Renal pelvis (tissue), 4 donors: ENCODE data around the gene RFNG. TPM values are rescaled to one million over a fixed set of nuclear protein-coding genes. Genes with fewer than 3 reads are reported as not detected.

ENCODE experiments used
- DNase-seq: peaks from one replicate; pipeline ENCODE4 v3.0.0-alpha.2; 2013
- polyA plus RNA-seq, 3 donors: library from polyadenylated mRNA; unstranded; fragments of 120-200 nt; gene quantifications; one replicate each; pipeline ENCODE4 v1.2.1, GENCODE V29; 2013; ENCODE audit not compliant: insufficient read length in 3 of 3

Gene RFNG
- polyA plus RNA-seq, 3 donors, result 49.4 to 56.6 (median 54.8) TPM

- DNase-seq, result no peak
These were observed 41.0 kb upstream of the RFNG start for GRCh38 chr17:82092628-82092994.

DNA sequence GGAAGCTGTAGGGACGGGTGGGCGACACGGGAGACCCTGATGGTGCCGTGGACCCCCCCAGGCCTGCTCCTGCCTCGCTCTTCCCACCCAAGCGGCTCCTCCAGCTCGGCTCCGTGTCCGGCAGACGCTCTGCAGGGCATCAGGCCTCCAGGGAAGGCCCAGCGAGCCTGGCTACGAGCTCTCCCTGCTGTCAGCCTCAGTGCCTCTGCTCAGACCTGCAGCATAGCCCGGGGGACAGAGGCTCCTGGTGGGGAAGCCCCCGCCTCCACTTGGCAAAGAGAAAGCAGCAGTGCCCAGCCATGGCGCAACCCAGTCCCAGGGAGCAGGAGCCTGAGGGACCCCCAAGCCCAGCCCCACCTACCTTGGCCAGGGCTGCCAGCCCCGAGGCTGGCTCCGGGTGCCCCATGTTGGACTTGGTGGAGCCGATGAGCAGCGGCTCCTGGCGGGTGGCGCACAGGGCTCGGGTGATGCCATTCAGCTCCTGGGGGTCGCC lies 40.5 kb upstream of the RFNG start:
- no peak for DNase-seq

DNA sequence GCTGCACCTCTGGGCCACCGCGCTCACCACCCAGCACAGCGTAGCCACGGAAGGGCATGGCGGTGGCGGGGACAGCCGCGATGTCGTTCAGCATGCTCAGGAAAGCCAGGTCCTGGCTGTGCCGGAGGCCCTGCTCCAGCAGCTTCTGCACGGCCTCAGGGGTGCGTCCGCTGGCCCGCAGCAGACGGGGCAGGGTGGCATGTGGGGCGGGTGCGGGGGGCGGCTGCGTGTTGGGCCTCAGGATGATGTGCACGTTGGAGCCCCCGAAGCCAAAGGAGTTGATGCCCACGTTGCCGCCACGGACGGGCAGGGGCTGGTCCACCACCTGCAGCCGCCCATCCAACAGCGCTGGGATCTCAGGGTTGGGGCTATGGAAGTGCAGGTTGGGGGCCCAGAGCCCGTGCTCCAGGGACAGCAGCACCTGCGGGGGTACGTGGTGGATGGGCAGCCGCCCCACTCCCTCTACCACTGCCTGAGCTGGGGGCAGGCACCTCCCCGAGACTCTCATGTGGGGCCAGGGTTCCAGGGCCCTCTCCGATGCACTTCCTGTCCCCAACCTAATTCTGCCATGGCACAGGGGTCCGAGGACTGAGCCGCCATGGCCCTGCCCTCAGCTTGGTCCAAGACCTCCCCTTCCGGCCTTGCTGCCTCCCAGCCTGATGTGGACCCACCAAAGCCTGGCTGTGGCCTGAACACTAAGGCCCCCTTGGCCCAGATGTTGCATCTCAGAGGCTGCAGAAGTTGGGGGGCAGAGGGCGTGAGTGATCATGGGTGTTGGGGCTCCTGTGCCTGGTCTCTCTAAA lies 39.9 kb upstream of the RFNG start:
- no peak for DNase-seq

DNA sequence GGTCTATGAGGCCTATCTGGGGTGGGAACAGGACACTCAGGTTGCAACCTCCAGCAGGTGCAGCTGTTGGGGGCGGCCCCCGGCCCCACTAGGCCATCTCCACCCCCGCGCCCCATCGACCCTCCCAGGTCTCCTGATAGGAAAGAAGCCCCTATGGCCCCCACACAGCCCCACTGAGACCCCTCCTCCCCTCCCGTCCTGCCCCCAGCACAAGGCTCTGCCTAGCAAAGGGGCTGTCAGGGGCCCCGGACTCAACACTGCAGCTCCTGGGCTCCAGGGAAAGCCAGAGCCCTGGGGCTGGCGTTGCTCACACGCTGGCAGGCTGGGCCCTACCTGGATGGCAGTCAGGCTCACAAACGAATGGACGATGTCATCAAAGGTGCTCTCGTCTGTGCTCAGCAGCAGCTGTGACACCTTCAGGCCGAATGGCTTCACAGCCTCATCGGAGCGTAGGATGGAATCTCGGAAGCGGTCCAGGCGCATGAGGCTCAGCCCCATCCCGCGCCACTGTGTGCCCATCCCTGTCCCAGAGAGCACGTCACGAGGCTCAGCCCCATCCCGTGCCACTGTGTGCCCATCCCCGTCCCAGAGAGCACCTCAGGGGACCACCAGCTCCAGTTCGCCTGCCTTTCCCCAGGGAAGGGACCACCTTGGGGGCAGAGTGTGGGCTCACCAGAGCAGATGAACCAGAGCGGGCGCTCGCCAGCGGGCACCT lies 39.1 kb upstream of the RFNG start:
- DNase-seq, result no peak

GRCh38 chr17:82089723-82090548 lies 38.3 kb upstream of the RFNG start:
- no peak for DNase-seq

DNA sequence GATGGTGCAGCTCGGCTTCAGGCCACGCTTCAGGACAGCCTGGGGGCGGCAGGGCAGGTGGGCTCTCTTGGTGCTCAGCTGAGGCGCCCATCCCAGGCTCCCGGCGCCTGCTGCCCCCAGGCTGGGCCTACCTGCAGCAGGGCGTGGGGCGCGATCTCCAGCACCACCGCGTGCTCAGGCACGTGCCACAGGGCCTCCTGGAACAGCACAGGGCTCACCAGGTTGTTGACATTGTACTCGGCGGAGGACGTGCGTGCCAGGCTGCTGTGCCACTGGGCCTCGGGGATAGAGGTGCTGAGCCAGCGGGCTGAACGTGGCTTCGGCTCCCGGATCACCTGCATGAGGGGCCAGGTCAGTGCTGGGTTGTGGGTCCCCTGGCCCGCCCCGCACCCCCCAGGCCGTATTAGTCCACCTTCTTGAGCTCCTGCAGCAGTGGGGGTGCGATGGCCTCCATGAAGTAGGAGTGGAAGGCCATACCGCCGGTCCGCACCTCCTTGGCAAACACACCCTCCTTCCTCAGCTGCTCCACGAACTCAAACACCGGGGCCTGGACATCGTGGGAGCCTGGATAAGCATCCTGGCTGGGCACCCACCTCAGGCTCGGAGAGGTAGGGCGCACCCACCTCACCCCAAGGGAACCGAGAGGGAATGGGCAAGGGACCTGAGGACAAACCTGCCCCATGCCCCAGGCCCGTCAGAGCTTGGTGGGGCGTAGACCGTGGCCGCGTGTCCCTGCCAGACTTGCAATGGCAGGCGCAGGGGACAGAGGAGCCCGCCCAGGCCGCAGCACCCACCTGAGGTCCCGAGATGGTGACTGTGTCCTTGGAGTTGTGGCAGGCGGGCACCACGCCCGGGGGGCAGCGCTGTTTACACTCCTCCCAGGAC lies 37.5 kb upstream of the RFNG start:
- no peak for DNase-seq

- no peak for DNase-seq
These were observed 36.6 kb upstream of the RFNG start for GRCh38 chr17:82087961-82088837.

DNA sequence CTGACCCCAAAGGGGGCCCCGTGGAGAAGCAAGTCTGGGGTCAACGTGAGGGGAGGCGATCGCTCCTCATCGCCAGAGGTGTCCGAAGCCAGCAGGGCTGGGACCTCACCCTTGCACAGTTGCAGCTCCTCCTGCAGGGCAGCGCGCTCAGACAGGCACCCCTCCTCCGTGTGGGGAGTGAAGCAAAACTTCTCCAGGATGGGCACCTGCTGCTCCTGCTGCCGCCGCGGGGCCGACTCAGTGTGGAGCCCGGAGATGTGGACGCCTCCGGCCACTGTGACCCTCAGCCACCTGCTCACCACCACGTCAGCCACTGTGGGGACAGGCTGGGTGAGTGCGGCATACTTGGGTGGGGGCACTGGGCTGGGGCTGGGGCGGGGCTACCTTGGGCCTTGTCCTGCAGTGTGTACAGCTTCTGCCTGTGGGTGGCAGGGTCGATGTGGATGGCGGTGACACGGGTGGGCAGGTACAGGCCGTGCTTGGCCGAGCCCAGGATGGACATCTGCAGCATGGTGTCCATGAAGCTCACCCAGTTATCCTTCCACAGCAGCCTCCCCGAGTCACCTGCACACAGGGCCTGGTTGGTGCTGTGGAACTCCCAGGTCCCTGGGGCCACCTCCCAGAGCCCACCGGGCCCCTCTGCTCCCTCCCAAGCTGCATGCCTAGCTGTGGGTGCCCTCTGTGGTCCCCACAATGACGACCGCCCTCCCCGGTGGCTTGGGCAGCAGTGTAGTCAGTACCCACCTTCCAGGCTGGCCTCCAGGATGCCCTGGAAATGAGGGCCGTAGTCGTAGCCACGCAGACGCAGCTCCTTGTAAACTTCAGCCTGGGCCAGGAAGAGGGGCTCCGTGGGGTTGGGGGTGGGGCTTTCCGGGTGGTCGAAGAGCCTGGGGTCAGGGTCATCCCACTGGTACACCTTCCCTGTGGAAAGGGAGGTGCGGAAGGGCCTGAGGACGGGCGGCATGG lies 35.6 kb upstream of the RFNG start:
- DNase-seq, result no peak

DNA sequence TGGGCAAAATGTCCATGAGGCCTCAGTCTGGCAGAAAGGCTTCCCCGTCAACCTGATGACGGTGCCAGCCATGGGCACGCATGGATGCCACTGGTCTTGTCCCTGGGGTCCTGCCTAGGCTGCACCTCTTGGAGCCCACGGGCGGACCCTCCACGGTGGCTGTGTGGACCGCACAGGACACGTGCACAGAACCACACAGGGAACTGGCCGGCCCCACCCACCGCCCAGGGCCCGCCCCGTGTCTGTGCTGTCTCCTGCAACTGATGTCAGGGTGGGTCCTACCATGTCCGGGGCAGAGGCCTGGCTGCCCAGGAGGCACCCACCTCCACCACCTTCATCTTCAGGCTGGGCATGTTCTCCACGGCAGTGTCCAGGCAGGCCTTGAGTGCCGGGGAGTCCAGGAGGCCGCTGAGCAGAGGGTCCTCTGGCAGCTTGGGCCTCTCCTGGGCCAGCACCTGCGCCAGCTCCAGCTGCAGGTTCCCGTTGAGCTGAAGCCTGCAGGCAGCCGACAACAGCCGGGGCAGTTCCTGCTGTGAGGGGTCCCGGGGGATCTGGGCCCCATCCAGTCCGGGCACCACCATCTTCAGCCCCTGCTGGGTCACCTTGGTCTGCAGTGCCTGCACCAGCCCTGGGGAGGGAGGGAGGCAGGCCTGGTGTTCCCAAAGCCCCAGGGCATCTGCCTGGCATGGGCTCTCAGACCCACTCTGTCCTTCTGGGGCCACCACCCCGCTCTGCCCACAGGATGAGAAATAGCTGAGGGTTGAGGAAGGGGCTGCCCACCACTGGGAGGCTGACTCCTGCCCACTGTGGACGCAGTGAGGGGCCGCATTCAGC lies 34.5 kb upstream of the RFNG start:
- DNase-seq, result no peak

DNA sequence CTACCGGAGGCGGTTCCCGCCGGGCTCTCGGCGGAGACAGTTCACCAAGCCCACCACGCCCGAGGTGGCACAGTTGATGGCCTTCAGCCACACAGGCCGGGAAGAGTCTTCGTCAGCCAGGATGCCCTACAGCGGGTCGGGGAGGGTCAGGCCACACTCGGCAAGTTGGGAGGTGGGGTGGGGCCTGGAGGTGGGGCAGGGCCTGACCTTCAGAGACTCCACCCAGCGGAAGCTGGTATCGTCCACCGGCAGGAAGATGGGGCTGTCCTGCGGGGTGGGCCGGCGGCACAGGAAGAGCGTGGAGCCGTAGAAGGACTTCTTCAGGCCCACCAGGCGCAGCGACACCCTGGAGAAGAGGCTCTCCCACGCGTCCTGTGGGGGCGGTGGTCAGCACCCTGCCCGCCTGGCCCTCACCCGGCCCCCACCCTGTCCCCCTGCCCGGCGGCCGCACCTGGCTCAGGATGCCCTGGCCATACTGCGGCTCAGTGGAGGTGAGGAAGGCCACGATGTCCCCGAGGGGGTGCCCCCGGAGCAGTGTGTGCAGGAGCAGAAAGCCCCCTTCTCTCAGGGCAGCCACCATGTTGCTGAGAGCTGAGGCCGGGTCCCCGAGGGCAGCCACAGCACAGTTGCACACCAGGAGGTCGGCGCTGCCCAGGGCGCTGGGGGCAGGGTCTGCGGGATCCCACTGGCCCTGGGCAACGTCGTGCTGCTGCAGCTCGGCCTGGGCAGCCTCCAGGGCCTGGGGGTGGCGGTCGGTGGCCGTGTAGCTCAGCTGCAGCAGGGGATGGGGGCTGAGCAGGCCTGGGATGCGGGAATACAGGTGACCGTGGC lies 33.6 kb upstream of the RFNG start:
- DNase-seq, result no peak

DNA sequence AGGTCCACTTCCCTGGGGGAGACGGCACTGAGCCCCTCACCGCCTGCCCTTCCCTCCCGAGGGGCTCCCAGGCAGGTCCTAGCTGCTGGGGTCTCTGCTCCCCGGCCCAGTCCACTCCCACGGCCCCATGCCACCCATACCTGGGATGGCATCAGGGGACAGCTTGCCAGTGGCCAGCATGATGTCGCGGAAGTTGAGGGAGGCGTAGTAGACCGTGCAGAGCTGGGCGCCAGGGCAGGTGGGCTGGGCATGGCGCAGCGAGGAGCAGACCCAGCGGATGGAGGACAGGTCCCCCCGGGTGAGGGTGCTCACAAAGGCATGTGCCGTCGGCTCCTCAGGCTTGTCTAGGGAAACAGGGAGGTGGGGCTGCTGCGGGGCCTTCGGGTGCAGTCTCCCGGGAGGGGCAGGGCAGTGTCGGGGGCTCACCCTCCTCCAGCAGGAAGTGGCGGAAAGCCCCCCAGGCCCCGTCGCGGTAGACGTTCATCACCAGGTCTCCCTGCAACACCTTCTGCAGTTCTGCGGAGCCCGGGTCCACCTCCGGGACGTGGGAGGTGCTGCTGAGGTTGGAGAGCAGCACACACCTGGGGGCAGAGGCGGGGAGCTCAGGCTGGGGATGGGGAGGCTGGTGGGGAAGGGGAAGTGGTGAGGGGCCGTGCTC lies 32.9 kb upstream of the RFNG start:
- no peak for DNase-seq

DNA sequence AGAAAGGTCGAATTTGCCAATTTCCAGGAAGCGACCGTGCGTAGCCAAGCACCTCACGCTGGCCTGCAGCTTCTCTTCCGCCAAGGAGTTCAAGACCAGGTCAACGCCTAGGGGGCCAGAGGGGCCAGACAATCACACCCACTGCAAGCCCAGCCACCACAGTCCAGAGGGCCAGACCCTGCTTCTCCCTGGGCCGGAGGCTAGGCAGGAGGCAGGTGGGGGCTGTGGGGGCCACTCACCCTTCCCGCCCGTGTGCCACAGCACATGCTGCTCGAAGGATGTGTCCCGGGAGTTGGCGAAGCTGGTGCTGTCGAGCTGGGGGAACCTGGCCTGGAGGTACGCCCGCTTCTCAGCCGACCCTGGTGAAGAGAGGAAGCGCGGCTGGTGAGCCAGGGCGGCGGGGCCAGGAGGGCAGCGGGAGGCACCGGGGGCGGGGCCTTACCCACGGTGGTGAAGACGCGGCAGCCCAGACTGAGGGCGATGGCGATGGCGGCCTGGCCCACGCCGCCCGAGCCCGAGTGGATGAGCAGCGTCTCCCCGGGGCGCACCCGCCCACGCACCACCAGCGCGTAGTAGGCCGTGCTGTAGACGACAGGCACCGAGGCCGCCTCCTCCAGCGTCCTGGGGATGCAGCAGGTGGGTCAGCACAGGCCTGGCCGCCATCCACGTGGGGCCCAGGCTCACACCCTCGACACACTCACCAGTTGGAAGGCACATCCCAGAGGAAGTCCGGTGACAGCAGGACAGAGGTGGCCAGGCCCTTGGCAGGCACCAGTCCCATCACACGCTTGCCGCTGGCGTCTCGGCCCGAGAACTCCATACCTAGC lies 32.1 kb upstream of the RFNG start:
- no peak for DNase-seq

- DNase-seq, result no peak
These were observed 31.4 kb upstream of the RFNG start for GRCh38 chr17:82083009-82083408.

DNA sequence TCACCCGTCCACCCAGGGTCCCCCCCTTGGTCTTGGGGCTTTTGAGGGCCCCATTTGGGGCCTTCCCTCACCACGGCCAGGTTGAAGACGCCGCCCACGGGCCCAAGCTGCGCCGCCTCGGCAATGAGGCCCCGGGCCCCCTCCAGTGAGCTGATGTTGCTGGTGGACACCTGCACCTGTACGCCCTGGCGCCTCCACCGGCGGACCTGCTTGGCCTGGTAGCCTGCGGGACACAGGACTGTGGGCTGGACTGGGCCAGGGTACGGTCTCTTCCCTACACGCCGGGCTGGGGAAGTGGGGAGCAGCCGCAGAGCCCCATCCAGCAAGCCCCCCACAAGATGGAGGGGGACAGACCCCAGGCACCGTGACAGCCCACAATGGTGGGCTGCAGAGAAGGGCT lies 30.8 kb upstream of the RFNG start:
- DNase-seq, result no peak

DNA sequence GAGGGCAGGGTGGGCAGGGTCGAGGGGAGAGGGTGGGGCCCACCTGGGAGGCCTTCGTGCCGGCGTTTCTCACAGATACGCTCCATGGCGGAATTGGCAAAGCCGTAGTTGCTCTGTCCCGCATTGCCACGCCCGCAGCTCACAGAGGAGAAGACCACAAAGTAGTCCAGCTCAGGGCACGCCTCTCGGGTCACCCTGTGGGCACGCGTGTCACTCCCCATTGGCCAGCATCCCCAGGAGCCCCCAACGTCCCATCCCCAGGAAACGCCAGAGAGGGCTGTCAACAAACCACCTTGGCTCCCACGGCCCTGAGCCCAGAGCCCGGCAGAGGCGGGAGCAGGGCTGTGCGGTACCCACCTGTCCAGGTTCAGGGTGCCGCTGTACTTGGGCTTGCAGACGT lies 30.4 kb upstream of the RFNG start:
- no peak for DNase-seq

GRCh38 chr17:82081546-82081945 lies 29.9 kb upstream of the RFNG start:
- DNase-seq, result no peak
